SW 1271 (cell line): ENCODE measurements around the gene FAM193A.
"Not testable (repeated sequence)": the region's sequence is repeated elsewhere in the genome, so short reads cannot be mapped to it uniquely, and the experiment has no call there.

Source experiments
- DNase-seq, 2 experiments: peaks; one replicate each; lab custom pipeline; 2025; lab: John Stamatoyannopoulos, UW

Gene FAM193A

GRCh38 chr4:2617955-2618354 is 81.5 kb downstream of the FAM193A start:
- DNase-seq, result no peak

DNA sequence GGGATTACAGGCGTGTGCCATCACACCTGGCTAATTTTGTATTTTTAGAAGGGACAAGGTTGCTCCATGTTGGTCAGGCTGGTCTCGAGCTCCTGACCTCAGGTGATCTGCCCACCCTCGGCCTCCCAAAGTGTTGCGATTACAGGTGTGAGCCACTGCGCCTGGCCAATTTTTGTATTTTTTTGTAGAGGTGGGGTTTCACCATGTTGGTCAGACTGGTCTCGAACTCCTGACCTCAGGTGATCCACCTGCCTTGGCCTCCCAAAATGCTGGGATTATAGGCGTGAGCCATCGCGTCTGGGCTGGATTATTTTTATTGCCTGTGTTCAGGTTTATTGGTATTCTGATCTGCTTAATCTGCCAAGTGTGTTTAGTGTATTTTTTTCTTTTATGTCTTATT is 82.3 kb downstream of the FAM193A start:
- DNase-seq, result not testable (repeated sequence)

DNA sequence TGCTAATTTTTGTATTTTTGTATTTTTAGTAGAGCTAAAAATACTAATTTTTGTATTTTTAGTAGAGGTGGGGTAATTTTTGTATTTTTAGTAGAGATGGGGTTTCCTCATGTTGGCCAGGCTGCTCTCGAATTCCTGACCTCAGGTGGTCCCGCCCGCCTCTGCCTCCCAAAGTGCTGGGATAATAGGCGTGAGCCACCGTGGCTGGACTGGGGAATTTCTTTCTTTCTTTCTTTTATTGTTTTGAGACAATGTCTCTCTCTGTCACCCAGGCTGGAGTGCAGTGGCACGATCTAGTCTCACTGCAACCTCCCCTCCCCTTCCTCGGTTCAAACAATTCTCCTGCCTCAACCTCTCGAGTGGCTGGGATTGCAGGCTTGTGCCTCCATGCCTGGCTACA is 83.0 kb downstream of the FAM193A start:
- no peak for DNase-seq

GRCh38 chr4:2621419-2621818 is 85.0 kb downstream of the FAM193A start:
- no peak for DNase-seq

- no peak for DNase-seq
Measured at GRCh38 chr4:2623442-2623841, 87.0 kb downstream of the FAM193A start.

GRCh38 chr4:2624782-2625530 is 88.5 kb downstream of the FAM193A start:
- no peak for DNase-seq

GRCh38 chr4:2626231-2626630 is 89.8 kb downstream of the FAM193A start:
- no peak for DNase-seq

GRCh38 chr4:2630556-2631273 is 94.3 kb downstream of the FAM193A start:
- DNase-seq, result no peak

DNA sequence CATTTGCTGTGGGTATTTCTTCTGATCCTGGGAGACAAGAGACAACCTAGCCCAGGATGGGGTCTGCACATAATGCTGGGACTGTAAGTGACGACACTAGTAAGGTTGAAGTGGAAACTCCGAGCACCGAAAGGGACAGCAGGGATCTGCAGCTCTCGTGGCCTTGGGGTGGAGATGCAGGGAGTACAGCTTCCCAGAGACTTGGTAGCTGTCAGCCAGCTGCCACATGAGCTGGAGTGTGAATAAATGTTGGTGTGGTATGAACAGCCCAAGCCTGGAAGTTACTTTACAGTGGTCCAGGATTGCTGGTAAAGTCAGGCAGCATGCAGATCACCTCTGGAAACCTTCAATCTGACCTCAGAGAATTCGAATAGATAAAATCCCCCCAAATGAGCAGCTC is 97.6 kb downstream of the FAM193A start:
- no peak for DNase-seq

- DNase-seq, result no peak
Measured at GRCh38 chr4:2636331-2636730, 99.9 kb downstream of the FAM193A start.

DNA sequence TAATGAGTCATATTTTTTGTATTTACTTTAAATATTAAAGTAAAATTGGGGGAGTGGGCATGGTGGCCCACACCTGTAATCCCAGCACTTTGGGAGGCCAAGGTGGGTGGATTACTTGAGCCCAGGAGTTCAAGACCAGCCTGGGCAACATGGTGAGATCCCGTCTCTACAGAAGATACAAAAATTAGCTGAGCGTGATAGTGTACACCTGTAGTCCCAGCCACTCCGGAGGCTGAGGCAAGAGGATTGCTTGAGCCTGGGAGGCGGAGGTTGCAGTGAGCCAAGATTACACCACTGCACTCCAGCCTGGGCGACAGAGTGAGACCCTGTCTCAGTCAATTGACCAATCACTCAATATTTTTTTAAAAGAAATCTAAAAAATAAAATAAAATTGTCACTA is 100.5 kb downstream of the FAM193A start:
- not testable (repeated sequence) for DNase-seq

DNA sequence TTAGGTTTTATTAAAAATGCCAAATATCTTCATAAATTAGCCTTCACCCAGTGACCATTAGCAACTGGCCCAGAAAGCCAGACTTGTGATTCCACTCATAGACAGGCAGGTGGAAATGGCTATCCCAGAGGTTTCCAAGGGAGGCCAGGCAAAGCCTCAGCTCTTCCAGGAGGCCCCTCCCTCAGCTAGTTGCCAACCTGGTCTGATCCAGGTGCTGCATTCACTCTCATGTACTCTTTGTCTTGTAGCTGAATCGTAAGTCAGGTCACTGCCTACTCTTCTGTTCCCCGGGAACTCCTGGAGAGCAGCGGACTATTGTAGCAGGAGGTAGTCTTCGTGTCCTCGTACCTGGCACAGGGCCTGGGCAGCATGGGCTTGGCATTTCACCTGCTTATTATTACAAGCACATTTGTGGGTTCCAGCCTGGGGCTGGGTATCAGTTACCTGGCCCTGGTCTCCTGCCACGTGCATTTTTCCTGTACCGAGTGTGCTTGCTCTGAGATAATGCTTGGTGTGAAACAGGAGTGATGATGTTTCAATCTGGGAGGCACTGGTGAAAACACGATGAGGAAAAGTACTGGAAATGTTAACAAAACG is 101.6 kb downstream of the FAM193A start:
- no peak for DNase-seq

DNA sequence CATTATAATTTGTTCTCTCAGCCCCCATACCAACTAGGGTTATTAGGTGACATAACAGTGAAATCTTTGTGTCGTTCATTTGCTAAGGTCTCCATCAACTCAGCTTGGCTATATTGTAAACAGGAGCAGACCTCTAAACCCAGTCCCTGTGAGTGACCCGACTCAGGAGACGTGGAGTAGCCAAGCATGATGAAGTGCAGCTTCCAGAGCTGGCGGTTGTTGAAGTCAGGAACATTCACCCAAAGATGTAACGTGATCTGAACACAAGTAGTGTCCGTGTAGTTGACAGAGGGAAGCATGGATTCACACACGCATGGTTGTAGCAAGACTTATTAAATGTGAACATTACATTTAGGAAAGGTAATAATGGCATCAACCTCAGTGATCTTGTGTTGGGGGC is 102.3 kb downstream of the FAM193A start:
- DNase-seq, result no peak

GRCh38 chr4:2642968-2643367 is 106.5 kb downstream of the FAM193A start:
- DNase-seq, result no peak

DNA sequence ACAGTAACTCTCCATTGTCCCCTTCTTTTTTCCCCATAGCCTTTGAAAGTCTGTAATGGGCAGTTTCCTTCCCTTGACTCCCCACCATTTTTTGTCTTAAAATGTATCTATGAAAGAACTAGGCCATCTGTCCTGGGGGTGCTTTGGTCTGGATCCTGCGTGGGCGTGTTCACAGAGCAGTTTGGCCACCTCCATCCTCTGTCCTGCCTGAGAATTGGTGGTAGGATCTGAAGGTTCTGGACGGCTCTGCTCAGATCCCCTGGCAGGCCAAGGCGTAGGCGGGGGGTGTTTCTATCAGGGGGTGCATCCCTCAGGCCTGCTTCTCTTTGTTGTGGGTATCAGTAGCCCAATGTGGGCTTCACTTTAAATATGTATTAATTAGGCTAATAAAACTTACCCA is 107.1 kb downstream of the FAM193A start:
- no peak for DNase-seq

- no peak for DNase-seq
Measured at GRCh38 chr4:2646396-2647149, 110.1 kb downstream of the FAM193A start.

DNA sequence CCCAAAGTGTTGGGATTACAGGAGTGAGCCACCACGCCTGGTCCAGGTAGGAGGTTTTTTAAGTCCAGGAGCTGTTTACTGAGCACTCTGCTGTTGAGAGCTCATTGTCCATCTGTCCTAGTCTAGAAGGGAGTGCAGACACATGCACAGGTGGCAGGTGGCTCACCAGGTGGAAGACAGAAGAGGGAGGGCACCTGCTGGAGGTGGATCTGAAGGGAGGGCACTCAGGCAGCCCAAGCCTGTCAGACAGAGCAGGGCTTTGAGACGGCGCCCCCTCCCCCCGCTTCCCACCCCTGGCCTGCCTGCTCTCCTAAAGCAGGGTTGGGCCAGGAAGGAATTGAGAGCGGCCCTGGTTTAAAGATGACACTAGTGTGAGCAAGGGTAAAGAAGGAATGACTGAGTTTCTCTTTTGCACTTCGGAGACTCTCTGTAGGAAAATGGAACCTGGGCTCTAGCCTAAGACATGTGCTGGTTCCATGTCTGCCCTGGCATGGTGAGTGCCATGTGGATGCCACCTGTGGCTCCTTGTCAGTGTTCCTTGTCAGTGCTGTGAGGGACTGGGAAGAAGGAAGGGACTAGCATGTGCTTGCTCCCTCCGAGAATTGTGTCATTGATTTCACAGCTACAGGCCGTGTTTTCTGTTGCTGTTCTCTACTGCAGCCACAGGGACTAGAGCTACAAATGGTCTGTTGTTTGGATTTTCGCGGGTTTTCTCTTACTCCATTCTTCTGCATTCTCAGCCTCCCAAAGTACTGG is 111.1 kb downstream of the FAM193A start:
- no peak for DNase-seq

DNA sequence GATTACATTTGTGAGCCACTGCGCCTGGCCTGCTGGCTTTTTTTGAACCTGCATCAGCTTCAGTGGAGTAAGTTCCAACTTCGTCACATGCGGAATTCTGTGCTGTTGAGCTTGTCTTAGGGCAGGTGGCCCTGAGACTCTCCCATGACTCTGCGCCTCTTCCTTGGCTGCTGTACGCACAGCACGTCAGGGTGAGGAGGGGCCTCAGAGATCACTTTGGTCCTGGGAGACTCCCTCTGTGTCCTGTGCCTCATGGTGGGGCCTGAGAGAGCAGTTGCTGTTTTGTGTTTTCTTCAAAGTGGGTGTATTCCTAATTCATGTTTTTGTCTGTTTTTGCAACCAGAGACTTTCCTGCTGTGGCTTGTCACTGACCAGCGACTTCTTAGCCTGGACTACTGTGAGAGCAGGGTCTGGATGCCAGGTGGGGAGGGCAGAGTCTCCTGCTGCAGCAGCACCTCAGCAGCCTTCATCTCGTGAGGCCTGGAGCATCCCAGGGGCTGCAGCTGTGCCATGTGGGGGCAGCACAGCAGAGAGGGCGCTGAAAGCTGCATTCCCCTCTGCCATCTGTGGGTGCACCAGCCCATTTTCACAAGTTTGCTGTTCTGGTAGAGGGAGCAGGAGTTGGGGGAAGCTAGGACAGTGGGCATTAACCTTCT is 111.8 kb downstream of the FAM193A start:
- no peak for DNase-seq

DNA sequence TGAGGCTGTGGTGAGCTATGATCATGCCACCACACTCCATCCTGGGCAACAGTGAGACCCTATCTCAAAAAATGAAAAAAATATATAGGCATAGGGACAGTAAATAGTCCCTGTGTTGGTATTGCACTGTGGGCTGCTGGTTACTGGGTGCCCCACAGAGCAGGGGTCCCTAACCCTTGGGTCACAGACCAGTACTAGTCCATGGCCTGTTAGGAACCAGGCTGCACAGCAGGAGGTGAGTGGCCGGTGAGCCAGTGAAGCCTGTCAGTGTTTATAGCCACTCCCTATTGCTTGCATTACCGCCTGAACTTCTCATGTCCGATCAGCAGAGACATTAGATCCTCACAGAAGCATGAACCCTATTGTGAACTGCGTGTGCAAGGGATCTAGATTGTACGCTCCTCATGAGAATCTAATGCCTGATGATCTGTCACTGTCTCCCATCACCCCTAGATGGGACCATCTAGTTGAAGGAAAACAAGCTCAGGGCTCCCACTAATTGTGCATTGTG is 113.2 kb downstream of the FAM193A start:
- DNase-seq, result no peak

GRCh38 chr4:2650276-2650675 is 113.8 kb downstream of the FAM193A start:
- DNase-seq, result no peak

DNA sequence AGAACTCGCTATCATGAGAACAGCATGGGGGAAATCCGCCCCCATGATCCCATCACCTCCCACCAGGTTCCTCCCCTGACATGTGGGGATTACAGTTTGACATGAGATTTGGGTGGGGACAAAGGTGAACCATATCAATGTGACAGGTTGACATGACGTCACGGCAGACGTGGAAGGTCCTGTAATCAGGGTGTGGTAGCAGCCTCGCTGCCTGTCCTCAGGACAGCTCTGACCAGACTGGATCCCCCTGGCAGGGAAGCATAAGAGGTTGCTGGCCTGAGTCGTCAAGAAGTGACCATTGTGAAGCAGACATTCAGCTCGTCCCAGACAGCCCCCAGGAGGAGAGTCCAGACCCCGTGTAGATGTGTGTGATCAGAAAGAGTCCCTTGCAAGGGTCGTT is 115.1 kb downstream of the FAM193A start:
- DNase-seq, result no peak
